Breast epithelium (tissue), 4 donors: ENCODE results near the gene UNC13B. TPM values are rescaled to one million over a fixed set of nuclear protein-coding genes. Genes with fewer than 3 reads are reported as not detected.

Experiments
- DNase-seq, 2 donors: peaks; one replicate each; pipeline ENCODE4 v3.0.0-alpha.2; 2019; ENCODE audit warnings: low spot score in 2 of 2
- H3K27ac ChIP-seq, 2 donors: fragments of 200-600 bp; sonication (generic) in 1 of 2; one replicate each; pipeline ENCODE4 v1.5.1; 2016 to 2019; ENCODE audit warnings: mild to moderate bottlenecking in 1 of 2
- H3K27me3 ChIP-seq, 2 donors: fragments of 200-600 bp; sonication (generic) in 1 of 2; one replicate each; pipeline versions ENCODE4 v1.5.1 to v1.6.0; 2017 to 2019; ENCODE audit warnings: control low read depth in 1 of 2, mild to moderate bottlenecking in 1 of 2
- H3K36me3 ChIP-seq: fragments of 200-600 bp; one replicate; pipeline ENCODE4 v1.5.1; 2019
- H3K4me1 ChIP-seq, 2 donors: fragments of 200-600 bp; sonication (generic); one replicate each; pipeline ENCODE4 v1.5.1; 2016 to 2019; ENCODE audit warnings: control low read depth in 1 of 2
- H3K4me3 ChIP-seq, 3 donors: fragments of 200-600 bp; sonication (generic); 1 replicate in 2 of 3; 2 replicates in 1 of 3; pipeline ENCODE4 v1.5.1; 2016 to 2019; ENCODE audit warnings: mild to moderate bottlenecking in 3 of 3, moderate library complexity in 2 of 3
- H3K9me3 ChIP-seq, 2 donors: fragments of 200-600 bp; sonication (generic) in 1 of 2; one replicate each; pipeline ENCODE4 v1.5.1; 2016 to 2019; ENCODE audit warnings: control low read depth in 1 of 2
- POLR2A ChIP-seq: fragments of 450-650 bp; IDR thresholded peaks from one replicate; pipeline ENCODE4 v1.6.1; 2016; ENCODE audit warnings: antibody characterized with exemption, mild to moderate bottlenecking, moderate library complexity
- POLR2AphosphoS5 ChIP-seq, 3 donors: sonication (generic); formaldehyde crosslinking; IDR thresholded peaks; one replicate each; pipeline ENCODE4 v1.6.1; 2017; ENCODE audit warnings: antibody characterized with exemption in 3 of 3
- intact Hi-C: fragments of 100-400 bp; cut with DNase I; formaldehyde crosslinking; loops from one replicate; pipeline ENCODE4 v1.15.1; 2023; ENCODE audit warnings: low total_unique reads
- total RNA-seq, 3 donors: library from RNA; depleted of rRNA; stranded (reverse); fragments of >200 nt; gene quantifications; one replicate each; pipeline ENCODE4 v1.1.0, GENCODE V29; 2016
- TF ChIP-seq, protein P1 (sequence below), 3 donors: fragments of 450-650 bp; IDR thresholded peaks; one replicate each; pipeline ENCODE4 v1.5.1; 2016 to 2017; ENCODE audit warnings: antibody characterized with exemption in 3 of 3, mild to moderate bottlenecking in 3 of 3, moderate library complexity in 3 of 3

Gene UNC13B
- total RNA-seq, 3 donors from 2014 or later, result 19.3 to 36.6 (median 27.2) TPM

DNA sequence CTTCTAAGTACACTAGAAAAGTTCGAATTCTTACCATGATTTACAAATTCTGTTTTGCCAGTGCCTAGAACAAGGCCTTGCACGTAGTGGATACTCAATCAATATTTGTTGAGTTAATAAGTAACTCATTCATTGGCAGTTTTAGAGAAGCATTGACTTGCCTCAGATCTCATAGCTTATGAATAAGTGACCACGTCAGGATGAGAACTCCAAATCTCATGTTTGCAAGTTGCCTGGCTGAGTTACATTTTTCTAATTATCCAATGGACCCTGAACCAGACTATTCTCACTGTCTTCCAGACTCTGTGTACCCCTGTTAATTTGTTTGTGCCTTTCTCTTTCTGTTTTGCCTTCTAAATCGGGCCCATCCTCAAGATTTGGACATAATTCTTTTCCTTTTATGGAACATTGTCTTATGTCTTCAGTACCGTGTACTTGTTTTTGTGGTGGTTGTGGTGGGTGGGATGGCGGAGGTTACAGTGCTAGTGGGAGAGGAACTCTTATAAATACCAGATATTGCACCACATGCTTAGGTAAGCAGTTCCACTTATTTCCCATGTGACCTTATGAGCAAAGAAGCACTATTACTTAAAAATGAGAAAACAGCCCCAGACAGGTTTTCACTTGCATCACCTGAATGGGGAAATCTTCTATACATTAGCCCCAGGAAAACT, 96.3 kb downstream of the UNC13B start:
- intact Hi-C loops, result no loop called here

DNA sequence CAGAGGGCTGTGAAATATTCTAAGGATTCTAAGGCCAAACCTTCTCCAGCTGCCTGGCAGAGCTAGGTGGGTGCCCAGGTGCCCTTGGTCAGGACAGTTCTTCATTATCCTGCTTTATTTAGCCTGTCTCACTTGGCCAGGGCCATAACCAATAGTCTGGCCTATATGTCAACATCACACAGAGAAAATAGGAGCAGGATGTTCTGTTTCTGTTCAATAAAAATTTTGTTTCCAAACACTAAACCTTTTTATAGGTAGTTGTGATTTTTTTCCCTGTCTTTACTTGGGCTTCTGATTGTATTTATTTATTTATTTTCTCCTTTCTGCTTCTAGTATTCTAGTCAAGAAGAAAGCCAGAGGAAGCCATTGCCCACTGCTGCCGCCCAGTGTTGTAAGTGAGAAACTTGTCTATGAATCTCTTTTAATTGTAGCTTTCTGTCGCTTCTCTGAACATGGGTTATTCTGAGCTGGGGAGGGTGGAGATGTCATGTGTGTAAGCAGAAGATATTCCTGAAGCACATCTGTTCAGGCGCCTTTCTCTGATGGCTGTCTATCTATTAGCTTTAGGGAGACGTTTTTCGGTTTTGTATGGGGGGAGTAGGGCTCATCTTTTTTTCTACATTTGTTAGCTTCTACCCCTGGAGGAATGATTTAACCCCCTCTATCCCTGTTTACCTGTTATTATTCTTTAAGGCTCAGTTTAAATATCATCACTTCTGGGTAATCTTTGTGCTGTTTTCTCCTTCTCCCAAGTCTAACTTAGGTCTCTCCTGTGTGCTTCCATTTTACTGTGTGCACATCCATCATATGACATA, 97.1 kb downstream of the UNC13B start:
- no peak overlapping the region for H3K4me3 ChIP-seq
- intact Hi-C loops, result no loop called here
- DNase-seq, result peak; percentile 46 to 73
- no peaks in the 10 kb centered on the region for H3K9me3 ChIP-seq
- no peak for TF ChIP-seq POLR2AphosphoS5 (IDR thresholded peaks at IDR 0.05)
- TF ChIP-seq, protein P1, sequence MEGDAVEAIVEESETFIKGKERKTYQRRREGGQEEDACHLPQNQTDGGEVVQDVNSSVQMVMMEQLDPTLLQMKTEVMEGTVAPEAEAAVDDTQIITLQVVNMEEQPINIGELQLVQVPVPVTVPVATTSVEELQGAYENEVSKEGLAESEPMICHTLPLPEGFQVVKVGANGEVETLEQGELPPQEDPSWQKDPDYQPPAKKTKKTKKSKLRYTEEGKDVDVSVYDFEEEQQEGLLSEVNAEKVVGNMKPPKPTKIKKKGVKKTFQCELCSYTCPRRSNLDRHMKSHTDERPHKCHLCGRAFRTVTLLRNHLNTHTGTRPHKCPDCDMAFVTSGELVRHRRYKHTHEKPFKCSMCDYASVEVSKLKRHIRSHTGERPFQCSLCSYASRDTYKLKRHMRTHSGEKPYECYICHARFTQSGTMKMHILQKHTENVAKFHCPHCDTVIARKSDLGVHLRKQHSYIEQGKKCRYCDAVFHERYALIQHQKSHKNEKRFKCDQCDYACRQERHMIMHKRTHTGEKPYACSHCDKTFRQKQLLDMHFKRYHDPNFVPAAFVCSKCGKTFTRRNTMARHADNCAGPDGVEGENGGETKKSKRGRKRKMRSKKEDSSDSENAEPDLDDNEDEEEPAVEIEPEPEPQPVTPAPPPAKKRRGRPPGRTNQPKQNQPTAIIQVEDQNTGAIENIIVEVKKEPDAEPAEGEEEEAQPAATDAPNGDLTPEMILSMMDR (IDR thresholded peaks at IDR 0.05), result peak in 2 of 3 donors; percentile 63 to 74
- peak overlapping the region; percentile 26 to 52 for H3K27ac ChIP-seq
- H3K36me3 ChIP-seq, result no peaks in the 10 kb centered on the region
- H3K4me1 ChIP-seq, result no peaks in the 10 kb centered on the region
- no peaks in the 10 kb centered on the region for H3K27me3 ChIP-seq

More for the DNA sequence above, 96.3 kb downstream of the UNC13B start:
- Histone ChIP-seq H3K9me3 (no peaks in the 10 kb centered on the region), H3K36me3 (no peaks in the 10 kb centered on the region), H3K4me1 (no peaks in the 10 kb centered on the region), H3K27me3 (no peaks in the 10 kb centered on the region), H3K27ac (peak overlapping the region; percentile 26 to 52), H3K4me3 (no peak overlapping the region)
- TF ChIP-seq, protein P1 (IDR thresholded peaks at IDR 0.05), result no peak
- peak in 1 of 3 donors; percentile 17 for TF ChIP-seq POLR2AphosphoS5 (IDR thresholded peaks at IDR 0.05)
- DNase-seq, result no peak

DNA sequence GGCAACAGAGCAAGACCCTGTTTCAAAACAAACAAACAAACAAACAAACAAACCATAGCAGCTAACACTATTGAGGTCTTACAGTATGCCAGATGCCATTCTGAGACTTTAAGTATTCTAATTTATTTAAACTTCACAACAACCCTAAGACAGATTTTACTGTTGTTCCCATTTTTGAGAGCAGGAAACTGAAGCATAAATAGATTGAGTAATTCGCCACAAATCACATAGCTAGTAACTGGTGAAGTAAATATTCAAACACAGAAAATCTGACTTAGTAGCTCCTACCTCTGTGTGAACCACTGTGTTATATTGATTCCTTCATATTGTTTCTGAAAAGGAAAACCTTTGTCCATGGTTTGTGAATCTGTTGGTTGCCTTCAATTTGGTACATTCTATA, 98.4 kb downstream of the UNC13B start:
- intact Hi-C loops, result no loop called here
- no peak overlapping the region for H3K4me3 ChIP-seq
- H3K4me1 ChIP-seq, result no peaks in the 10 kb centered on the region
- H3K36me3 ChIP-seq, result no peaks in the 10 kb centered on the region
- no peak overlapping the region for H3K27ac ChIP-seq
- no peak for DNase-seq
- no peaks in the 10 kb centered on the region for H3K27me3 ChIP-seq
- no peak for TF ChIP-seq POLR2AphosphoS5 (IDR thresholded peaks at IDR 0.05)
- no peaks in the 10 kb centered on the region for H3K9me3 ChIP-seq

DNA sequence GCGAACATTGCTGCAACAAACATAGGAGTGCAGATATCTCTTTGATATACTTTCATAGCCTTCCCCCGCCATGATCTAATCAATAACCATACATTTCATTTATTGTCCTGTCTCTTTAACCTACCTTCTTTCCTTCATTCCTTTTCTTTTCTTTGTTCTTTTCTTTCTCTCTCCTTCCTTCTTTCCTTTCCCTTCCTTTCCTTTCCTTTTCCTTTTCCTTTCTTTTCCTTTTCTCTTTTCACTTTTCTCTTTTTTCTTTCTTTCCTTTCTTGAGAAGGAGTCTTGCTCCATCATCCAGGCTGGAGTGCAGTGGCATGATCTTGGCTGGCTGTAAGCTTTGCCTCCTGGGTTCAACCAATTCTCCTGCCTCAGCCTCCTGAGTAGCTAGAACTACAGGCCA, 100.3 kb downstream of the UNC13B start:
- DNase-seq, result no peak
- Histone ChIP-seq H3K36me3 (no peaks in the 10 kb centered on the region), H3K4me1 (no peaks in the 10 kb centered on the region), H3K4me3 (no peak overlapping the region), H3K27ac (no peak overlapping the region), H3K9me3 (no peaks in the 10 kb centered on the region), H3K27me3 (no peaks in the 10 kb centered on the region)
- TF ChIP-seq POLR2A (no peak), POLR2AphosphoS5 (IDR thresholded peaks at IDR 0.05) (no peak)
- TF ChIP-seq, protein P1 (IDR thresholded peaks at IDR 0.05), result no peak
- intact Hi-C loops, result no loop called here

DNA sequence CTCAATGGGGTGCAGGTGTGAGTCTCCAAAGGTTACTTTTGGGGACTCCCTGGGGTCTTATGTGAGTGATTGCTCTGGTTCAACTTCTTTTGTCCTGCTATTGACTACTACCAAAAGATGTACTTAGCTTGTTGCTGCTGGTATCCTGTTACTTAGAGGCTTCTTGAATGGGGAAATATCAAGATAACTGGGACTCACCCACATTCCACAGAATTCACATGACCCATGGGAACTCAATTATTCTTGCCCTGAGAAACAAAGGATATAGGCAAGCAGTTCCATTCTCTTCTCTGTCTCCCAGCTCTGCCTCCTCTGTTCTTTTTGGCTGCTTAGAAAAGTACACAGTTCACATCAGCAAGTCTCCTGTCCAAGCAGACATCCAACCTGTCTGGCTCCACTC, 105.9 kb downstream of the UNC13B start:
- Histone ChIP-seq H3K27me3 (no peaks in the 10 kb centered on the region), H3K4me1 (no peaks in the 10 kb centered on the region), H3K4me3 (no peak overlapping the region), H3K27ac (no peak overlapping the region), H3K9me3 (no peaks in the 10 kb centered on the region), H3K36me3 (no peaks in the 10 kb centered on the region)
- TF ChIP-seq POLR2A (no peak), POLR2AphosphoS5 (IDR thresholded peaks at IDR 0.05) (no peak)
- TF ChIP-seq, protein P1 (IDR thresholded peaks at IDR 0.05), result no peak
- DNase-seq, result no peak
- intact Hi-C loops, result no loop called here
